Glomerular visceral epithelial cell (primary cell): Measurements from ENCODE around the gene ZBTB49.
"Not testable (repeated sequence)": the region's sequence is repeated elsewhere in the genome, so short reads cannot be mapped to it uniquely, and the experiment has no call there.

Experiments used
- DNase-seq: peaks from one replicate; pipeline ENCODE4 v3.0.0-alpha.2; 2016; ENCODE audit errors: extremely low spot score

ZBTB49 gene, protein sequence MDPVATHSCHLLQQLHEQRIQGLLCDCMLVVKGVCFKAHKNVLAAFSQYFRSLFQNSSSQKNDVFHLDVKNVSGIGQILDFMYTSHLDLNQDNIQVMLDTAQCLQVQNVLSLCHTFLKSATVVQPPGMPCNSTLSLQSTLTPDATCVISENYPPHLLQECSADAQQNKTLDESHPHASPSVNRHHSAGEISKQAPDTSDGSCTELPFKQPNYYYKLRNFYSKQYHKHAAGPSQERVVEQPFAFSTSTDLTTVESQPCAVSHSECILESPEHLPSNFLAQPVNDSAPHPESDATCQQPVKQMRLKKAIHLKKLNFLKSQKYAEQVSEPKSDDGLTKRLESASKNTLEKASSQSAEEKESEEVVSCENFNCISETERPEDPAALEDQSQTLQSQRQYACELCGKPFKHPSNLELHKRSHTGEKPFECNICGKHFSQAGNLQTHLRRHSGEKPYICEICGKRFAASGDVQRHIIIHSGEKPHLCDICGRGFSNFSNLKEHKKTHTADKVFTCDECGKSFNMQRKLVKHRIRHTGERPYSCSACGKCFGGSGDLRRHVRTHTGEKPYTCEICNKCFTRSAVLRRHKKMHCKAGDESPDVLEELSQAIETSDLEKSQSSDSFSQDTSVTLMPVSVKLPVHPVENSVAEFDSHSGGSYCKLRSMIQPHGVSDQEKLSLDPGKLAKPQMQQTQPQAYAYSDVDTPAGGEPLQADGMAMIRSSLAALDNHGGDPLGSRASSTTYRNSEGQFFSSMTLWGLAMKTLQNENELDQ

DNA sequence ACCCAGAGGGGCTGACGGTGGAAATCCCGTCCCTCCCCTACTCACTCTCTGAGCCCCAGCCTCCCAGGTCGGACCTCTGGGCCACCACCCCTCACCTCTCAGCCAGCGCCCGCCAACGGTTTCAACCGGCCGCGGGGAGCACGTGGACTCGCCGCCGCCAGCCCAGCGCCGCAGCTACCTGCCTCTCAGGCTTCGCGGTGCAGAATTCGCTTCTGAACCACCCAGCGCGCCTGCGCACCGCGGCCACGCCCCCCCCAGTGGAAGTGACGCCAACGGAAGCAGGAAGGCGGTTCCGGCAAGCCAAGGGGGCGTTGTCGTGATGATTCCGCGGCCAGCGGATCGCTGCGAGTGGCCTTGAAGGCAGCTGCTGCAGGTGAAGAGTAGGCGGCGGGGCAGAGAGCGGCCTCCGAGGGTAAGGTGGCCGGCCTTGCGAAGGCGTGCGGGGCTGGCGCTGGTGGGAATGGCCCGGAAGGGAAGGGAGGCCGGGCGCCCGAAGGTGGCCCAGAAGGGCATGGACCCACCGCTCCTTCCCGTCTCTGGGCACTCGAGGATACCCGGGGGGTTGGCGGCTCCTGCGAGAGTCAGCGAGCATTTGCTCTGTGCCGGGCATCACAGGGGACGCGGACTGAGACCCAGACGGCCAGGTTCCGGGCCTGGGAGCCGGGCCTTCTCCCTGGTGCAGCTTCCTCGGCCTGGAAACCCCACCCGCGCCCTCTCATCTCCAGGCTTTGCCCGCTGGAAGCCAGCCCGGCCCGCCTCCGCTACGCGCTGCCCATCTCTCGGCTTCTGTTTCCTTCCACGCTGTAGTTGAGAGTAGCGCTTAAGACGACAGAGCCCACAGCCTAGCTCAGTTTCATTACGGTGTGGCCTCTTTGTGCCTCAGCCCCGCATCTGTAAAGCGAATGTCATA, at the start of gene ZBTB49, which contains the start of gene LYAR:
TSS of gene ZBTB49 (plus strand) at position 311 of the 910 bp plus-strand sequence. CDS start 9,695 bp downstream, outside the sequence.
TSS of gene LYAR (minus strand) at position 214 of the 910 bp plus-strand sequence. CDS start 6,412 bp downstream, outside the sequence.
- peak; percentile 92 for DNase-seq

DNA sequence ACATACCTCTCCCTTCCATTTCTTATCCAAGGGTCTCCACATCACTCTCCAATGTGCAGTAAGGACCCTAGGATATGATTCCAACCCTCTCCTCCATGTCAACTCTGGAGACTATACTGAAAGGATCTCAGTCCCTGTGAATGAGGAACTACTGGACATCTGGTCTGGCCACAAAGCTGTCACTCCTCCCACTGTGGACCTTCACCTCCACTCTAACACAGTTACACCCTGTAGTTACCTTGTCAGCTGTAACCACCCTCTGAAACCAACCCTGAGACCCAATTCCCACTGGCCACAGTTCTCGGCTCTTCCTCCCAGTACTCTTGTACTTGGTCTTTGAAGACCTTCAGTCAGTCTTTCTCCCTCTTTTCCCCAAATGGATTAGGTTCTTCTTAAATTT, 44.9 kb upstream of the ZBTB49 start:
- no peak for DNase-seq

DNA sequence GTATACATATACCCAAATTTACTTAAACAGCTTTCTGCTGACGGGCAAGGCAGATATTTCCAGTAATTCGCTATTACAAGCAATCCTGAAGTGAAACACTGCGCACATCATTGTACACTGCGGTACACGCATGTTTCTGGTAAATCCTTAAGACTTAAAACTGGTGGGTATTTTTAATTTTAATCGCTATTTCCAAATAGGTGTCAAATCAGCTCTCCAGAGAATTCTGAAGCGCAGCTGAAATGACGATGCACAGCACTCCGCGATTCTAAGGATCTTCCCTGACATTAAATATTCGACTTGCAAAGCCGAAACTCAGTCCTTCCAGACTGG, 42.4 kb upstream of the ZBTB49 start:
- no peak for DNase-seq

DNA sequence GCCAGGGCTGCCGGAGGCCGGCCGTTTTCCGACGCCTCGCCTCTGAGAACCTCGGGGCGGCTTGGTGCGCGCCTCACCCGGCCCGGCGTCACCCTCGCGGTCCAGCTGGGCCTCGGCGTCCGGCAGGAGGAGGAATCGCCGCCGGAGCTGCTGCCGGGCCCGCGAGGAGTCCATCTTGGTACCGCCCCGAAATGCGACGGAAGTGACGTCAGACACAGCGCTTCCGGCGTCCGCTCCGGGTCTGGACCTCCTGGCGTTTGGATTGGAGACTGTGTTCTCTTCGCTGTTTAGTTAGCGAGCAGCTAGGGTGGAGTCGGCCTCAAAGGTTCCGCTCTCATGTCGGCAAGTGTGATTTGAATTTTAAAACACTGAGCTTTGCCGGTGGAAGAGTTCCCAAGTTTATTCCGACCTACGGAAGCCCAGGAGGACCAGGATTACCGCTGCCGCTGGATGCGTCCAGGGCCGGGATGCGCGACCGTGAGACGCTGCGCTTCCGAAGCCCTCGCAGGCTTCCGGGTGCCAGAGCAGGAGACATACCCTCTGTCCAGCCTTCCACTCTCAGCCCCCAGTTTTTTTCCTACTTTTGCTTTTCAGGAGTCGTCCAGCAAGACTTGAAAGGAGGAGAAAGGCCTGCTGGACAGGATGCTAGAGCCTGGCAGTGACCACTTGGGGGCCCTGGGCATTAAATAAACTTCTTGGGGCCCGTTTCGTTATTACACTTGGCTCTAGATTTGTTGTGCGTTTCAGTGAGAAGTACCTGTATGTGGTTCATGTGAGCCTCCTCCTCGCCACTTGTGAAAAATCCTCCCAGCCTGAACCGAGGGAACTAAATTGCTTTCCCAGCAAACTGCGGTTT, 41.8 kb upstream of the ZBTB49 start, which contains the start of gene TMEM128:
TSS of gene TMEM128 (minus strand) at position 195 of the 856 bp plus-strand sequence. CDS start at position 174, 21 bp downstream.
- DNase-seq, result peak; percentile 91

DNA sequence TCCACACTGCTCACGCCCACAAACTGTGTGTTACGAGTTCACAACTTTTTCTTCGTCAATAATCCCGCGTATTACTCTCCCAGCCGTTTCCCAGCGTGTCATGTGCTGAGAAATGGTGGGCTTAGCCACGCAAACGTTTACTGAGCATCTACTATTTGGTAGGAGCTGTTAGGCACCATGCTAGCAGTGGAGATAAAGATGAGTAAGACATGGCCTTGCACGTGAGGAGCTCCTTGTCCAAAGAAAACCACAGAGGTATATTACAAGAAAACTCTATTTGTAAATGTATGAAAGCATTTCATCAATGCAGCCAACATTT, 41.2 kb upstream of the ZBTB49 start:
- no peak for DNase-seq

DNA sequence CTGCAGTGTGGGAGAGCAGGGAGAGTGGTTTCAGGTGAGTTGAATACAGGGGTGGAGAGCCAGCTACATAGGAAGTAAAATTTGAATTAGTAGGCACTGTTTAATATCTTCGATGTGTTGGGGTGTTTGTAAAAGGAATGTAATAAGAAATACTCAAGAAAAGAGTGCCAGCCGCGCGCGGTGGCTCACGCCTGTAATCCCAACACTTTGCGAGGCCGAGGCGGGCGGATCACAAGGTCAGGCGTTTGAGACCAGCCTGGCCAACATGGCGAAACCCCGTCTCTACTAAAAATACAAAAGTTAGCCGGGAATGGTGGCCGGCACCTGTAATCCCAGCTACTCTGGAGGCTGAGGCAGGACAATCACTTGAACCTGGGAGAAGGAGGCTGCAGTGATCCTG, 40.7 kb upstream of the ZBTB49 start:
- DNase-seq, result not testable (repeated sequence)

DNA sequence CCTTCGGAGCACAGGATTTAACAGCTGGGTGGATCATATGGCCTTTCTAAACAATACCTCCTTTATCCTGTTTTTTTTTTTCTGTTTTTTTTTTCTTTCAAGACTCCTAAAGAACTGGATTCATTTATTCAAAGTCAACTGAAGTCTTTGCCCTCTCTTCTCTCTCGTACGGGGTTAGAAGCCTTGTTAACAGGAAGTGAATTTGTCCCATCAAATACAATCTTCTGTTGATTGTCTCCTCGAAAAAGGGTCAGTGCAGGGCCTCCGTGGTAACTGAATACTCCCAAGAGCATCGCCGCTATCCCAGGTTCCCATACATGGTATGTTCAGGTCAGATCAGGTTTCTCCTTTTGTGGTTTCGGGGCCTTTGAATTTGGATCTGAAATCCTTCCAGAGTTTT, 40.2 kb upstream of the ZBTB49 start:
- no peak for DNase-seq

DNA sequence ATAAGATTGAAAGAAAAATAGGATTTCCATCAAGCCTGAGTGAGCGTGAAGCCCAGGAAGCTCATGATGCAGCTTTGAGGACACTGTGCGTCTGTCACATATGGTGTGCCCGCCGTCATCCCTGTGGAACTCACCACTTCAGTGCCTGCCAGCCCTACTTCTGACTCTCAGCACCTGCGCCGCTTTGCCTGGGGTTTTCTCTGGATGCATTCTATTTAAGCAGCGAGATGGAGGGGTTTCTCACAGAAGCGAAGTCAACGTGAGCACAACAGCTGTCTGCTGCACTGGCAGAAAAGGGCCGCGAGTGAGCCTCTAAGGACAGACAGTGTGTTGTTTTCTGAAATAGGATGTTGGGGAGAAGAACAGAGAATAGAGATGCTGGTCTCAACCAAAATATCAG, 35.9 kb upstream of the ZBTB49 start:
- DNase-seq, result no peak

DNA sequence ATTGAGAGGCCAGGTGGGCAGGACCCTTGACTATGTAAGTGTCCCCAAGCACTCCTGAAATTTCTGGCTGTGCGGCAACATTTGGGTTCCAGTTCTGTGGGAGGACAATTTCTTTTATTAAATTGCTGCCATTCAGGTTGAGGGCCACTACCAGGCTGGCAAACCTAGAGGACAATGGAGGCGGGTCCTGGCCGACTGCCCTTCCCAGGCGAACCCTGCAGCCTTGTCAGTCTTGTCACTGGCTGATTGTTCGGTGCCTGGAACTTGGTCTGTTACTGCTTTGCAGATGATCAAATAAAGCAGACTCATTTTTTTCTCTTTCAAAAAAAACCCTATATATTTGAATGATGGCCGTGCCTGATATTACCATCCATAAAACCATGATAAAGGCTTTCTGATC, 35.4 kb upstream of the ZBTB49 start:
- DNase-seq, result no peak

DNA sequence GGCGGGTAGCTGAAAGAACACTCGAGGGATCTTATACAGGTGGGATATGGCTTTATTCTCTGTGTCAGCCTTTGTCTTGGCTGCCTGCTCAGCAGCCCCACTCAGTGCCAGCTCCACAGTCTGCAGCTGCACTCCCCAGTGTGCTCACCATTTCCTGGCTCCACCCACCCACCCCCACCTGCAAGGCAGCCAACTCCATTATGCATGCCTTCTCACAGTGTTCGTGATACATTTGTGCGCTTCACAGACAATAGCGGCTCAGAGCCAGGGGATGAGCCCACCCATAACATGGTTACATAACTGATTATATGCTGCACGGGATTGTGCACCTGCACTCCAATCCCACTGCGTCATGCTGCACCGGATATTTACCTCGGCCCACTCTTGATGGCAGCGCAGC, 33.3 kb upstream of the ZBTB49 start:
- no peak for DNase-seq

DNA sequence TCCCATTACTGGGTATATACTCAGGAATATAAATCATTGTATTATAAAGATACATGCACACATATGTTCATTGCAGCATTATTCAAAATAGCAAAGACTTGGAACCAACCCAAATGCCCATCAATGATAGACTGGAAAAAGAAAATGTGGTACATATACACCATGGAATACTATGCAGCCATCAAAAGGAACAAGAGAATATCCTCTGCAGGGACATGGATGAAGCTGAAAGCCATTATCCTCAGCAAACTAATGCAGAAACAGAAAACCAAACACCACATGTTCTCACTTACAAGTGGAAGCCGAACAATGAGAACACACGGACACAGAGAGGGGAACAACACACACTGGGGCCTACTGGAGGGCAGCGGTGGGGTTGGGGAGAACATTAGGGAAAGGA, 32.3 kb upstream of the ZBTB49 start:
- not testable (repeated sequence) for DNase-seq

DNA sequence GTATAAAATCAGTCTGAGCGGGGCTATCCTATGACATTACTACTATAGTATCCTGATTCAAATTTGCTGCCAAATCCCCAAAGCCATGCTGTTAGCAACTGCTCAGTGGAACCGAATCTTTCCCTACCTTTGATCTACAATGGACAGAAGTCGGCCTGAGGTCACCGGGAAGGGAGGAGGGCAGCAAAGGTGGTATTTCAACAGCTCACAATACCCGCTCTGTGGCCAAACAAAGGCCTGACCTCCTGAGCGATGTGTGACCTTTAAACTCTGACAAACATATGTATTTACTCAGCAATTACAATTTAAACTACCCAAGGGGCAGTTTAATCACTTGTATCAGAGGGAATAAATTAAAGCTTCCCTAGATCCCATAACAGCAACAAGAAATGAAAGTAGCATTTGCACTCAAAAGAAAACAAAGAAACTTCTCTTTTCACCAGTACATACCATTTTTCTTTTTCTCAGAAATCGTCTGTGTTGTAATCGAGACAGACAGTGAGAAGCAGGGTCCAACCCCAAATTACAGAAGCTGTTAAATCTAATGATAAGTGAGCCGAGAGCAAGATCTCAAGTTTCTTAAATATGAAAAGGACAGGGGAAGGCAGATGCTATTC, 30.5 kb upstream of the ZBTB49 start:
- DNase-seq, result no peak

DNA sequence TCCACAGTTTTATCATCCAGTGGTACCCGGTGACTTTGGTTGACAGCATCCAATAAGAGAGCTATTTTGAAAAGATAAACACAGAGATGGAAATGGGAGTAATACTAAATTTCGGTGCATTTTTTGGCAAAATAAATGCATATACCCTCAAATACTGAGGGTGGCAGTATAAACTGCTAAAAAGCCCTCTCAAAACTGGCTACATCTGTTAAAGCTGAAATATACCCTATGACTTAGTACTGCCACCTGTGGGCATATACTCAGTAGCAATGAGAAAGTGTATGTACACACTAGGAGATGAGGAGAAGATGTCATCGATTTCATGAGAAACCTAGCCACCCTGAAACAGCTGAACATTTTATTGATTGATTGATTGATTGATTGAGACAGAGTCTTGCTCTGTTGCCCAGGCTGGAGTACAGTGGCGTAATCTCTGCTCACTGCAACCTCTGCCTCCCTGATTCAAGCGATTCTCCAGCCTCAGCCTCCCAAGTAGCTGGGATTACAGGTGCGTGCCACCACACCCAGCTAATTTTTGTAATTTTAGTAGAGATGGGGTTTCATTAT, 29.8 kb upstream of the ZBTB49 start:
- peak; percentile 64 for DNase-seq

DNA sequence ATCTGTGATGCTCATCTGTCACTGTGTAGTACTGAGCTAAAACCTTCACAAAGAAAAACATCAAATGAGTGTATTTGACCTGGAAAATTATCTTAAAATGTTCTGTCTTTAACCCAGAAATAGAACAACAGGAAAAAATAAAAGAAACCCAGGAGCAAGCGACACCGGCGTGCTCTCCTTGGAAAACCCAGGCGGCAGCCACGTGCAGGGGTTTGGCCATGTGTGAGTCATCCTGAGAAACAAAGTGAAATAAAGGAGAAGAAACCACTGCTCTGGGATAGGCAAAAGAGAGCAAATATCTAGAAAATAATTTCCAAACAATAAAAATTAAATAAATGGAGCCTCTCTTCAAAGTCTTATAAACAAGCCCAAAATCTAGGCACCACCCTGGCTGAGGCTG, 22.1 kb upstream of the ZBTB49 start:
- no peak for DNase-seq

DNA sequence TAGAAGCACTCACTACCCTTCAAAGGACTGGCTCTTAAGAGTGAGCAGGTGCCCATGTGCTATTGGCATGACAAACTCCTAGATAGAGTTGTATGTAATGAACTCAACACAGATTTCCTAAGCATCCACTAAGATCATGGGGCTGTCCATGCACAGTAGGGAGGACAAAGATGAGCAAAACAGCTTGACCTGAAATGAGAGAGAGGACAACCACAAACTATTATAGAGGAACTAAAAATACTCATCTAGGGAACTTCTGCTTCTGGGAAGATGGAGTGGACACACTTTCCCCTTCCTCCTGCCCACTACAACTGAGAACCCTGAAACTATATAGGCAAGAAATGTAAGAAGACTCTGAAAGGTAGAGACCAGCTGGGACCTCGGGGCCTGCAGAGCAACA, 21.3 kb upstream of the ZBTB49 start:
- DNase-seq, result no peak

DNA sequence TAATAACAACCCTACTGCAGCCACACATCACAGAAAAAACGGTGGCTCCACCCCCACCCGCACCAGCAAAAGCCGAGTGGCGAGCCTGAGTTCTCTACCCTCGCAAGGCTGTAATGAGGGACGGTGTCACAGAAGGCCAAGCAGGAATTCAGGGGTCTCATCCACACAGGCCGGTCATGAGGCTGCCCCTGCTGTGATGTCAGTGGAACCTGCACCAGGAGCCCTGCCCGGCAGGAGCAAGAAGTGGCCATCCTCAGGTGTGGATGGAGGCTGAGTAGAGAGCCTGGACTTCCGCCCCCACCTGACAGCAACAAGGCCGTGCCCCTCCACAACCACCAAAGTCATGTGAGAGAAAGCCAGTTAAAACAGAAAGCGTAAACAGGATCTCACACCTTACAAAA, 20.7 kb upstream of the ZBTB49 start:
- no peak for DNase-seq

DNA sequence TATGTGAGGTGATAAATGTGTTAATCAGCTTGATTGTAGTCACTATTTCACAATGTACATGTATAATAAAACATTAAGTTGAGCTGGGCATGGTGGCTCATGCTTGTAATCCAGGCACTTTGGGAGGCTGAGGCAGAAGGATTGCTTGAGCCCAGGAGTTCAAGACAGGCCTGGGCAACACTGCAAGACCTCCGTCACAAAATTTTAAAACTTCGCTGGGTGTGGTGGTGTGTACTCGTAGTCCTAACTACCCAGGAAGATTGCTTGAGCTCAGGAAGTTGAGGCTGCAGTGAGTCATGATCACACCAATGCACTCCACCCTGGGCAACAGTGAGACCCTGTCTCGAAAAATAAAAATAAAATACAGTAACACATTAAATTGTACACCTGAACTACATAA, 20.2 kb upstream of the ZBTB49 start:
- DNase-seq, result no peak

DNA sequence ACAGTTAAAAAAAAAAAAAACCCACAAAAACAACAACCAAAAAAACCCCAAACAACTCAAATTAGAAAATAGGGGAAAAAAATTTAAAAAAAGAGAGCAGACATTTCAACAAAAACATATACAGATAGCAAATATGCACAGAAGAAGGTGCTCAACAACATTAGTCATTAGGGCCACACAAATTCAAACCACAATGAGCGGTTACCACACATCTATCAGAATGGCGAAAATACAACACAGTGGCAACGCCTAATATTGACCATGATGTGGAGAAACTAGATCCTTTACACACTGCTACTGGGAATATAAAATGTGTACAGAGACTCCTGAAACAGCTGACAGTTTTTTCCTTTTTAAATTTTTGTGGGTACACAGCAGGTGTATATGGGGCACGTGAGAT, 19.5 kb upstream of the ZBTB49 start:
- no peak for DNase-seq

DNA sequence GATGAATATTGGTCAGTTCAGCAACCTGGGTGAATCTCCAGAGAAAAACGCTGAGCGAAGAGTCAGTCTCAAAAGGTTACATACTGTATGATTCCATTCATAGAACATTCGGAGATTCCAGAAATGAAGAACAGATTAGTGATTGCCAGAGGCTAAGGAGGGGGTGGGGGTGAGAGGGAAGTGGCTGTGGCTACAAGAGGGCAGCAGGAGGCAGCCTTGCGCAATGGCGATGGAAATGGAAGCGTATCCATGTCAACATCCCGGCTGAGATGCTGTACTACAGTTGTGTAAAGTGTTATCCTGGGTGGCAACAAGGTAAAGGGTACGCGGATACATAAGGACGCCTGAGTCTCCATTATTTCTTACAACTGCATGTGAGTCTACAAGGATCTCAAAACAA, 18.1 kb upstream of the ZBTB49 start:
- DNase-seq, result no peak

DNA sequence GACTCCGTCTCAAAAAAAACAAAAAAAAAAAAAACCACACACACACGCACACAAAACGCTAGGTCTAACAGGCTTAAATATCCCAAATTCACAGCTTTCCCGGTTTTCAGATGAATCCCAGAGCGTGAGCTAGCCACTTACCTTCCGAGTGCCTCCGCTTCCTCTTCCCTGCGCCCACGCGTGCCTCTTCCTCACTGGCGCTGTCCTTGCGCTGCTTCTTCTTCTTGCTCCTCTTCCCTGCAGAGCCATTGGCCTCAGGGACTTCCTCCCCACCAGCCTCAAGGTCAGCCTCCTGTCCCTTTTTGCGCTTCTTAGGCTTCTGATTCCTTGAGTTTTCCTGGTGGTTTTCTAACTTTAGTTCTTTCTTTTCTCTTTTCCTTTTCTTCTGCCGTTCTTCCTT, 15.8 kb upstream of the ZBTB49 start:
- no peak for DNase-seq
